ENCODE measurements around the gene SELENBP1.
A peak's percentile ranks its signal among the peaks of the same experiment; 100 is the strongest.

Gene SELENBP1

GRCh38 chr1:151346769-151347522, 25.6 kb downstream of the SELENBP1 start, which contains the start of gene RFX5:
RFX5 (minus strand) TSS chr1:151347252; CDS start chr1:151346320, 932 bp downstream.
- no peak within 1 kb of the TSS for H2BK15ac ChIP-seq (ENCODE audit: low read length)
- peak within 1 kb of the TSS; percentile 96 for H3K18ac ChIP-seq (ENCODE audit: low read length)
- H3K14ac ChIP-seq (ENCODE audit: low read length): no peak within 1 kb of the TSS
- peak within 1 kb of the TSS; percentile 83 for H3K9ac ChIP-seq (ENCODE audit: low read depth, low read length, poor library complexity)
- H3K23ac ChIP-seq (ENCODE audit: low read depth, low read length, poor library complexity): no peak within 1 kb of the TSS
- H2AFZ ChIP-seq (ENCODE audit: low read length): peak within 1 kb of the TSS; percentile 86
- H2BK5ac ChIP-seq (ENCODE audit: low read length): peak within 1 kb of the TSS; percentile 91
- H3K36me3 ChIP-seq (replicated peaks in 1 of 2; ENCODE audit: control insufficient read depth in 2 of 2, insufficient read depth in 2 of 2, low read length in 2 of 2): peaks cover 31 to 38% of the 10 kb centered on the region in 2 donors
- H2BK12ac ChIP-seq (ENCODE audit: low read length): peak within 1 kb of the TSS; percentile 78
- no peaks in the 10 kb centered on the region for H3K27me3 ChIP-seq (ENCODE audit: control insufficient read depth in 3 of 3, insufficient read depth in 3 of 3, low read depth in 1 of 3, low read length in 3 of 3)
- peak within 1 kb of the TSS; percentile 99 for H3K27ac ChIP-seq (replicated peaks; ENCODE audit: low read length)
- H3K4me1 ChIP-seq (ENCODE audit: control insufficient read depth in 2 of 2, insufficient read depth in 1 of 2, low read depth in 1 of 2, low read length in 2 of 2): peaks cover 12 to 14% of the 10 kb centered on the region in 2 donors
- DNase-seq (ENCODE audit: low spot score): peak; percentile 97
- no peak within 1 kb of the TSS for H3K4ac ChIP-seq (ENCODE audit: low read length)
- H3K4me2 ChIP-seq (ENCODE audit: insufficient read depth, low read length, poor library complexity, severe bottlenecking): peak within 1 kb of the TSS; percentile 59
- no CpG with 5 or more reads among the region's 38 CpGs for WGBS, 2 donors (ENCODE audit: extremely low coverage in 2 of 2, insufficient read length in 2 of 2, insufficient replicate concordance in 1 of 2)
- H4K91ac ChIP-seq (ENCODE audit: low read depth, low read length, poor library complexity): no peak within 1 kb of the TSS
- H3K4me3 ChIP-seq (ENCODE audit: low read length in 2 of 2): peak within 1 kb of the TSS; percentile 62 to 79
- H2BK120ac ChIP-seq (ENCODE audit: low read depth, low read length): no peak within 1 kb of the TSS
- no peak within 1 kb of the TSS for H4K8ac ChIP-seq (ENCODE audit: low read depth, low read length)
- peak within 1 kb of the TSS; percentile 76 for H2AK5ac ChIP-seq (ENCODE audit: low read depth, low read length)
- peaks cover 0 to 3% of the 10 kb centered on the region in 2 donors for H3K9me3 ChIP-seq (replicated peaks in 1 of 2; ENCODE audit: control insufficient read depth in 2 of 2, insufficient read depth in 1 of 2, low read depth in 1 of 2, low read length in 2 of 2)
- H3K79me1 ChIP-seq (ENCODE audit: low read depth, low read length): peaks cover 6% of the 10 kb centered on the region

- no peak overlapping the region for H3K14ac ChIP-seq (ENCODE audit: low read length)
- H2BK12ac ChIP-seq (ENCODE audit: low read length): peak overlapping the region; percentile 78
- H3K4me1 ChIP-seq (ENCODE audit: control insufficient read depth in 2 of 2, insufficient read depth in 1 of 2, low read depth in 1 of 2, low read length in 2 of 2): peaks cover 12 to 14% of the 10 kb centered on the region in 2 donors
- no peaks in the 10 kb centered on the region for H3K9me3 ChIP-seq (replicated peaks in 1 of 2; ENCODE audit: control insufficient read depth in 2 of 2, insufficient read depth in 1 of 2, low read depth in 1 of 2, low read length in 2 of 2)
- H4K91ac ChIP-seq (ENCODE audit: low read depth, low read length, poor library complexity): no peak overlapping the region
- no peak overlapping the region for H2BK120ac ChIP-seq (ENCODE audit: low read depth, low read length)
- H3K27me3 ChIP-seq (ENCODE audit: control insufficient read depth in 3 of 3, insufficient read depth in 3 of 3, low read depth in 1 of 3, low read length in 3 of 3): no peaks in the 10 kb centered on the region
- peak overlapping the region; percentile 51 for H3K18ac ChIP-seq (ENCODE audit: low read length)
- DNase-seq (ENCODE audit: low spot score): no peak
- H2AK5ac ChIP-seq (ENCODE audit: low read depth, low read length): peak overlapping the region; percentile 76
- H3K9ac ChIP-seq (ENCODE audit: low read depth, low read length, poor library complexity): peak overlapping the region; percentile 63
- no peak overlapping the region for H3K4ac ChIP-seq (ENCODE audit: low read length)
- no peak overlapping the region for H2BK15ac ChIP-seq (ENCODE audit: low read length)
- H4K8ac ChIP-seq (ENCODE audit: low read depth, low read length): no peak overlapping the region
- peaks cover 6% of the 10 kb centered on the region for H3K79me1 ChIP-seq (ENCODE audit: low read depth, low read length)
- no CpG with 5 or more reads among the region's 7 CpGs for WGBS, 2 donors (ENCODE audit: extremely low coverage in 2 of 2, insufficient read length in 2 of 2, insufficient replicate concordance in 1 of 2)
- H3K4me3 ChIP-seq (ENCODE audit: low read length in 2 of 2): peak overlapping the region; percentile 62 to 74
- H2AFZ ChIP-seq (ENCODE audit: low read length): peak overlapping the region; percentile 86
- peaks cover 31 to 40% of the 10 kb centered on the region in 2 donors for H3K36me3 ChIP-seq (replicated peaks in 1 of 2; ENCODE audit: control insufficient read depth in 2 of 2, insufficient read depth in 2 of 2, low read length in 2 of 2)
- peak overlapping the region; percentile 99 for H3K27ac ChIP-seq (replicated peaks; ENCODE audit: low read length)
- H3K4me2 ChIP-seq (ENCODE audit: insufficient read depth, low read length, poor library complexity, severe bottlenecking): peak overlapping the region; percentile 59
- peak overlapping the region; percentile 46 for H2BK5ac ChIP-seq (ENCODE audit: low read length)
- no peak overlapping the region for H3K23ac ChIP-seq (ENCODE audit: low read depth, low read length, poor library complexity)
These were observed 26.3 kb downstream of the SELENBP1 start for GRCh38 chr1:151346082-151346768.

- no peak for DNase-seq (ENCODE audit: low spot score)
- peaks cover 6% of the 10 kb centered on the region for H3K79me1 ChIP-seq (ENCODE audit: low read depth, low read length)
- no peak overlapping the region for H3K4me2 ChIP-seq (ENCODE audit: insufficient read depth, low read length, poor library complexity, severe bottlenecking)
- no peaks in the 10 kb centered on the region for H3K9me3 ChIP-seq (replicated peaks in 1 of 2; ENCODE audit: control insufficient read depth in 2 of 2, insufficient read depth in 1 of 2, low read depth in 1 of 2, low read length in 2 of 2)
- H2AK5ac ChIP-seq (ENCODE audit: low read depth, low read length): no peak overlapping the region
- no peak overlapping the region for H3K9ac ChIP-seq (ENCODE audit: low read depth, low read length, poor library complexity)
- H2BK12ac ChIP-seq (ENCODE audit: low read length): no peak overlapping the region
- no peak overlapping the region for H2BK120ac ChIP-seq (ENCODE audit: low read depth, low read length)
- no peak overlapping the region for H3K4me3 ChIP-seq (ENCODE audit: low read length in 2 of 2)
- no peaks in the 10 kb centered on the region for H3K27me3 ChIP-seq (ENCODE audit: control insufficient read depth in 3 of 3, insufficient read depth in 3 of 3, low read depth in 1 of 3, low read length in 3 of 3)
- no peak overlapping the region for H3K23ac ChIP-seq (ENCODE audit: low read depth, low read length, poor library complexity)
- H3K4me1 ChIP-seq (ENCODE audit: control insufficient read depth in 2 of 2, insufficient read depth in 1 of 2, low read depth in 1 of 2, low read length in 2 of 2): peaks cover 14% of the 10 kb centered on the region in 2 donors
- no peak overlapping the region for H3K14ac ChIP-seq (ENCODE audit: low read length)
- no peak overlapping the region for H2BK5ac ChIP-seq (ENCODE audit: low read length)
- no peak overlapping the region for H2AFZ ChIP-seq (ENCODE audit: low read length)
- no peak overlapping the region for H2BK15ac ChIP-seq (ENCODE audit: low read length)
- H4K91ac ChIP-seq (ENCODE audit: low read depth, low read length, poor library complexity): no peak overlapping the region
- H3K27ac ChIP-seq (replicated peaks; ENCODE audit: low read length): no peak overlapping the region
- no peak overlapping the region for H3K18ac ChIP-seq (ENCODE audit: low read length)
- no peak overlapping the region for H3K4ac ChIP-seq (ENCODE audit: low read length)
- no CpG with 5 or more reads among the region's 6 CpGs for WGBS, 2 donors (ENCODE audit: extremely low coverage in 2 of 2, insufficient read length in 2 of 2, insufficient replicate concordance in 1 of 2)
- no peak overlapping the region for H4K8ac ChIP-seq (ENCODE audit: low read depth, low read length)
- peaks cover 31 to 45% of the 10 kb centered on the region in 2 donors for H3K36me3 ChIP-seq (replicated peaks in 1 of 2; ENCODE audit: control insufficient read depth in 2 of 2, insufficient read depth in 2 of 2, low read length in 2 of 2)
These were observed 28.2 kb downstream of the SELENBP1 start for GRCh38 chr1:151344291-151344690.

GRCh38 chr1:151343587-151343986, 28.9 kb downstream of the SELENBP1 start:
- Histone ChIP-seq H3K27ac (replicated peaks; ENCODE audit: low read length) (no peak overlapping the region), H3K9me3 (replicated peaks in 1 of 2; ENCODE audit: control insufficient read depth in 2 of 2, insufficient read depth in 1 of 2, low read depth in 1 of 2, low read length in 2 of 2) (no peaks in the 10 kb centered on the region), H4K91ac (ENCODE audit: low read depth, low read length, poor library complexity) (no peak overlapping the region)

More at GRCh38 chr1:151343587-151343986, 28.9 kb downstream of the SELENBP1 start:
- H3K18ac ChIP-seq (ENCODE audit: low read length): no peak overlapping the region
- H2BK120ac ChIP-seq (ENCODE audit: low read depth, low read length): no peak overlapping the region
- no peak for DNase-seq (ENCODE audit: low spot score)
- H3K4me3 ChIP-seq (ENCODE audit: low read length in 2 of 2): peak overlapping the region in 1 of 2 donors; percentile 31
- no peak overlapping the region for H3K23ac ChIP-seq (ENCODE audit: low read depth, low read length, poor library complexity)
- peaks cover 6% of the 10 kb centered on the region for H3K79me1 ChIP-seq (ENCODE audit: low read depth, low read length)
- H3K4me2 ChIP-seq (ENCODE audit: insufficient read depth, low read length, poor library complexity, severe bottlenecking): no peak overlapping the region
- no peak overlapping the region for H2BK12ac ChIP-seq (ENCODE audit: low read length)
- H2BK15ac ChIP-seq (ENCODE audit: low read length): no peak overlapping the region
- no peak overlapping the region for H4K8ac ChIP-seq (ENCODE audit: low read depth, low read length)
- H3K4me1 ChIP-seq (ENCODE audit: control insufficient read depth in 2 of 2, insufficient read depth in 1 of 2, low read depth in 1 of 2, low read length in 2 of 2): peaks cover 14% of the 10 kb centered on the region in 2 donors
- WGBS, 2 donors (ENCODE audit: extremely low coverage in 2 of 2, insufficient read length in 2 of 2, insufficient replicate concordance in 1 of 2): no CpG with 5 or more reads among the region's 9 CpGs
- no peak overlapping the region for H3K14ac ChIP-seq (ENCODE audit: low read length)
- H3K36me3 ChIP-seq (replicated peaks in 1 of 2; ENCODE audit: control insufficient read depth in 2 of 2, insufficient read depth in 2 of 2, low read length in 2 of 2): peaks cover 31 to 45% of the 10 kb centered on the region in 2 donors
- no peak overlapping the region for H2AFZ ChIP-seq (ENCODE audit: low read length)
- H3K27me3 ChIP-seq (ENCODE audit: control insufficient read depth in 3 of 3, insufficient read depth in 3 of 3, low read depth in 1 of 3, low read length in 3 of 3): no peaks in the 10 kb centered on the region
- H3K4ac ChIP-seq (ENCODE audit: low read length): no peak overlapping the region
- no peak overlapping the region for H2AK5ac ChIP-seq (ENCODE audit: low read depth, low read length)
- H2BK5ac ChIP-seq (ENCODE audit: low read length): no peak overlapping the region
- no peak overlapping the region for H3K9ac ChIP-seq (ENCODE audit: low read depth, low read length, poor library complexity)
